Mesangial cell (primary cell): ENCODE results near the gene CALCR. TPM values are rescaled to one million over a fixed set of nuclear protein-coding genes. Genes with fewer than 3 reads are reported as not detected.

Source experiments
- total RNA-seq: library from RNA; depleted of rRNA; stranded (reverse); fragments of >200 nt; gene quantifications from 2 replicates; pipeline ENCODE4 v1.2.3, GENCODE V29; 2015

The CALCR gene
- total RNA-seq: not detected in 2 replicates

GRCh38 chr7:93574646-93575554 is at the start of gene CALCR:
Gene CALCR, minus strand, starts transcription at chr7:93574724. Its CDS starts 87,743 bp downstream, at chr7:93486981.

